RCC 7860 (cell line): Measurements from ENCODE around the gene CELSR2.

Experiments
- DNase-seq: peaks from one replicate; pipeline ENCODE4 v3.0.0-alpha.2; 2015; ENCODE audit warnings: low spot score
- FAIRE-seq: peaks from 2 replicates; lab custom pipeline; 2012; peaks lifted over from hg19 to GRCh38; lab: Jason Lieb, UNC

The CELSR2 gene

DNA sequence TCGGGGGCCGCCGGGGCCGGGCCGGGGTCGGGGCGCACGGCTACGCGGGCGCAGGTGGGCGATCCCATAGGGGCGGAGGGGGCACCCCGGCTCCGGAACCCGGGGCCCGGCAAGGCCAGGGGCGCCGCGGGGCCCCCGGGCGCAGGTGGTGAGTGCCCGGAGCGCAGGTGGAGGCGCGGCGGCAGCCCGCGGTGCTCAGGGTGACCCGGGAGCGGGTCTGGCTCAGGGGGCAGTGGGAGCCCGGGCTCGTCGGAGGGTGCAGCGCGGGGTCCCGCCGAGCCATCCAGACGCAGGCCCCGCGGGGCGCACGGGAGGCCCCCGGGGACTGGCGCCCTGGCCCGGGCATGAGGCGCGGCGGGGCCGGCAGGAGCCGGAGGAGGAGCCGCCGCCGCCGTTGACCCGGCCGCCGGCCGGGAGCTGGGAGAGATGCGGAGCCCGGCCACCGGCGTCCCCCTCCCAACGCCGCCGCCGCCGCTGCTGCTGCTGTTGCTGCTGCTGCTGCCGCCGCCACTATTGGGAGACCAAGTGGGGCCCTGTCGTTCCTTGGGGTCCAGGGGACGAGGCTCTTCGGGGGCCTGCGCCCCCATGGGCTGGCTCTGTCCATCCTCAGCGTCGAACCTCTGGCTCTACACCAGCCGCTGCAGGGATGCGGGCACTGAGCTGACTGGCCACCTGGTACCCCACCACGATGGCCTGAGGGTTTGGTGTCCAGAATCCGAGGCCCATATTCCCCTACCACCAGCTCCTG, 489 bp downstream of the CELSR2 start:
- no peak for DNase-seq
- FAIRE-seq: no peak

DNA sequence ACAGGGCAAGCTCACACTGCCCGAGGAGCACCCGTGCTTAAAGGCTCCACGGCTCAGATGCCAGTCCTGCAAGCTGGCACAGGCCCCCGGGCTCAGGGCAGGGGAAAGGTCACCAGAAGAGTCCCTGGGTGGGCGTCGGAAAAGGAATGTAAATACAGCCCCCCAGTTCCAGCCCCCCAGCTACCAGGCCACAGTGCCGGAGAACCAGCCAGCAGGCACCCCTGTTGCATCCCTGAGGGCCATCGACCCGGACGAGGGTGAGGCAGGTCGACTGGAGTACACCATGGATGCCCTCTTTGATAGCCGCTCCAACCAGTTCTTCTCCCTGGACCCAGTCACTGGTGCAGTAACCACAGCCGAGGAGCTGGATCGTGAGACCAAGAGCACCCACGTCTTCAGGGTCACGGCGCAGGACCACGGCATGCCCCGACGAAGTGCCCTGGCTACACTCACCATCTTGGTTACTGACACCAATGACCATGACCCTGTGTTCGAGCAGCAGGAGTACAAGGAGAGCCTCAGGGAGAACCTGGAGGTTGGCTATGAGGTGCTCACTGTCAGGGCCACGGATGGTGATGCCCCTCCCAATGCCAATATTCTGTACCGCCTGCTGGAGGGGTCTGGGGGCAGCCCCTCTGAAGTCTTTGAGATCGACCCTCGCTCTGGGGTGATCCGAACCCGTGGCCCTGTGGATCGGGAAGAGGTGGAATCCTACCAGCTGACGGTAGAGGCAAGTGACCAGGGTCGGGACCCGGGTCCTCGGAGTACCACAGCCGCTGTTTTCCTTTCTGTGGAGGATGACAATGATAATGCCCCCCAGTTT, 1.3 kb downstream of the CELSR2 start:
- no peak for DNase-seq
- FAIRE-seq: no peak

DNA sequence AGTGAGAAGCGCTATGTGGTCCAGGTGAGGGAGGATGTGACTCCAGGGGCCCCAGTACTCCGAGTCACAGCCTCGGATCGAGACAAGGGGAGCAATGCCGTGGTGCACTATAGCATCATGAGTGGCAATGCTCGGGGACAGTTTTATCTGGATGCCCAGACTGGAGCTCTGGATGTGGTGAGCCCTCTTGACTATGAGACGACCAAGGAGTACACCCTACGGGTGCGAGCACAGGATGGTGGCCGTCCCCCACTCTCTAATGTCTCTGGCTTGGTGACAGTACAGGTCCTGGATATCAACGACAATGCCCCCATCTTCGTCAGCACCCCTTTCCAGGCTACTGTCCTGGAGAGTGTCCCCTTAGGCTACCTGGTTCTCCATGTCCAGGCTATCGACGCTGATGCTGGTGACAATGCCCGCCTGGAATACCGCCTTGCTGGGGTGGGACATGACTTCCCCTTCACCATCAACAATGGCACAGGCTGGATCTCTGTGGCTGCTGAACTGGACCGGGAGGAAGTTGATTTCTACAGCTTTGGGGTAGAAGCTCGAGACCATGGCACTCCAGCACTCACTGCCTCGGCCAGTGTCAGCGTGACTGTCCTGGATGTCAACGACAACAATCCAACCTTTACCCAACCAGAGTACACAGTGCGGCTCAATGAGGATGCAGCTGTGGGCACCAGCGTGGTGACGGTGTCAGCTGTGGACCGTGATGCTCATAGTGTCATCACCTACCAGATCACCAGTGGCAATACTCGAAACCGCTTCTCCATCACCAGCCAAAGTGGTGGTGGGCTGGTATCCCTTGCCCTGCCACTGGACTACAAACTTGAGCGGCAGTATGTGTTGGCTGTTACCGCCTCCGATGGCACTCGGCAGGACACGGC, 2.2 kb downstream of the CELSR2 start:
- FAIRE-seq (no peak), DNase-seq (no peak)

DNA sequence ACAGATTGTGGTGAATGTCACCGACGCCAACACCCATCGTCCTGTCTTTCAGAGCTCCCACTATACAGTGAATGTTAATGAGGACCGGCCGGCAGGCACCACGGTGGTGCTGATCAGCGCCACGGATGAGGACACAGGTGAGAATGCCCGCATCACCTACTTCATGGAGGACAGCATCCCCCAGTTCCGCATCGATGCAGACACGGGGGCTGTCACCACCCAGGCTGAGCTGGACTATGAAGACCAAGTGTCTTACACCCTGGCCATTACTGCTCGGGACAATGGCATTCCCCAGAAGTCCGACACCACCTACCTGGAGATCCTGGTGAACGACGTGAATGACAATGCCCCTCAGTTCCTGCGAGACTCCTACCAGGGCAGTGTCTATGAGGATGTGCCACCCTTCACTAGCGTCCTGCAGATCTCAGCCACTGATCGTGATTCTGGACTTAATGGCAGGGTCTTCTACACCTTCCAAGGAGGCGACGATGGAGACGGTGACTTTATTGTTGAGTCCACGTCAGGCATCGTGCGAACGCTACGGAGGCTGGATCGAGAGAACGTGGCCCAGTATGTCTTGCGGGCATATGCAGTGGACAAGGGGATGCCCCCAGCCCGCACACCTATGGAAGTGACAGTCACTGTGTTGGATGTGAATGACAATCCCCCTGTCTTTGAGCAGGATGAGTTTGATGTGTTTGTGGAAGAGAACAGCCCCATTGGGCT, 3.0 kb downstream of the CELSR2 start:
- DNase-seq: no peak
- no peak for FAIRE-seq

DNA sequence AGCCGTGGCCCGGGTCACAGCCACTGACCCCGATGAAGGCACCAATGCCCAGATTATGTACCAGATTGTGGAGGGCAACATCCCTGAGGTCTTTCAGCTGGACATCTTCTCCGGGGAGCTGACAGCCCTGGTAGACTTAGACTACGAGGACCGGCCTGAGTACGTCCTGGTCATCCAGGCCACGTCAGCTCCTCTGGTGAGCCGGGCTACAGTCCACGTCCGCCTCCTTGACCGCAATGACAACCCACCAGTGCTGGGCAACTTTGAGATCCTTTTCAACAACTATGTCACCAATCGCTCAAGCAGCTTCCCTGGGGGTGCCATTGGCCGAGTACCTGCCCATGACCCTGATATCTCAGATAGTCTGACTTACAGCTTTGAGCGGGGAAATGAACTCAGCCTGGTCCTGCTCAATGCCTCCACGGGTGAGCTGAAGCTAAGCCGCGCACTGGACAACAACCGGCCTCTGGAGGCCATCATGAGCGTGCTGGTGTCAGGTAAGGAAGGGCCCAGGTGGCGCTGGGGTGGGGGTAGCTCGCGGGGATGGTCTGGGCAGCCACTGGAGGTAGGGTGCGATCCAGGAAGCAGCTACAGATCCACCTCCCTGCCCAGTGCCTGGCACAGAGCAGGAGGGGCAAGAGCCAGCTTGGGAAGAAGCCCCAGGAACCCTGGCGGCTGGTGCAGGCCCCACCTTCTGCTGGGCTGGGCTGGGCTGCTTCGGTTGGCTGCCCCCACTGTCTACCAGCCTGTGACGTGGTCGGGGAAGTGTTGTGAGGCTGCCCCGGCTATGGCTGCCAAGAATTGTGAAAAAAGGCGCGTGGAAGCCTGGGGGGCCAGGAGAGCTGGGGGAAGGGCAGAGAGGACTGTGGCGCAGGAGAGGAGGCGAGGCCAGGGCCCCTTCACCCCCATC, 3.8 kb downstream of the CELSR2 start:
- DNase-seq (peak; percentile 69), FAIRE-seq (peak; percentile 5)

- DNase-seq: peak; percentile 65
- peak; percentile 11 for FAIRE-seq
Measured at GRCh38 chr1:109253803-109254620, 4.7 kb downstream of the CELSR2 start.

DNA sequence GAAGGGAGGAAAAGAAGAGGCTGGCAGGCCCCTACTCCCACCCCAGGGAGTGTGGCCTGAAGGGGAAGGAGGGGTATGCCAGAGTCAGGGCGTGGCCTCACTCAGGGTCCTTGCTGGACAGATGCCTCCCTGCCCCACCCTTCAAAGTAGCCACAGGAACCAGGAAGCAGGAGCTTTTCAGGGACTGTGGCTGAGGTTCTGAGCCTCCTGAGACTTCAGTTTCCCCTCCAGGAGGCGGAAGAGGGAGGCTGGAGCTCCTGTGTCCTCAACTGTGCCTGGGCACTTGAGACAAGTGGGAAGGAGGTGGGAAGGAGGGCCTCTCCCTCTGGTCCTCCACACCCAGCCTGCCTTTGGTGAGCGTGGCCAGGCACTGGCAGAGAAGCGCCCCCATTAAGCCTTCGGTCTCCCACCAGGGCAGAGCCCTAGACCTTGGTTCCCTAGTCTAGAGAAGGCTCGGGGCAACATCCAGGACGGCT, 5.3 kb downstream of the CELSR2 start:
- DNase-seq (peak; percentile 43), FAIRE-seq (no peak)

- DNase-seq (no peak), FAIRE-seq (no peak)
Measured at GRCh38 chr1:109255097-109255651, 5.8 kb downstream of the CELSR2 start.

GRCh38 chr1:109255678-109256077, 6.3 kb downstream of the CELSR2 start:
- DNase-seq (no peak), FAIRE-seq (no peak)

DNA sequence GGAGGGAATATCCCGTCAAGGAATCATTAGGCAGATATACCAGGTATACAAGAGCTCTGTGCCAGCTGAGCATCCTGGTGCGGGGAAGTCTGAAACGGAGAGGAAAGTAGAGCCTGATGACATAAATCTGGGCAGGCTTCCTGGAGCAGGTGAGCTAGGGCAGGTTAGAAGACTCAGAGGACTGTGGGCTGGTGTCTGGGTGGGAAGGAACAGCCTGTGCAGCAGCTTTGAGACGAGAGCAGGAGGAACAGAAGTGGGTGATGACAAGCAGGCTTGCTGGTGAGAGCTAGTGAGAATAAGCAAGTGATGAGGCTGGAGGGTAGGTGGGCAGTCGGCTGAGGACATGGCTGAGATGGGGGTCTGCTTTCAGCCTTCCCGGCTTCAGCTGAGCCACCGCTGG, 6.7 kb downstream of the CELSR2 start:
- no peak for FAIRE-seq
- DNase-seq: no peak

GRCh38 chr1:109256971-109257681, 7.8 kb downstream of the CELSR2 start:
- FAIRE-seq: no peak
- DNase-seq: no peak

DNA sequence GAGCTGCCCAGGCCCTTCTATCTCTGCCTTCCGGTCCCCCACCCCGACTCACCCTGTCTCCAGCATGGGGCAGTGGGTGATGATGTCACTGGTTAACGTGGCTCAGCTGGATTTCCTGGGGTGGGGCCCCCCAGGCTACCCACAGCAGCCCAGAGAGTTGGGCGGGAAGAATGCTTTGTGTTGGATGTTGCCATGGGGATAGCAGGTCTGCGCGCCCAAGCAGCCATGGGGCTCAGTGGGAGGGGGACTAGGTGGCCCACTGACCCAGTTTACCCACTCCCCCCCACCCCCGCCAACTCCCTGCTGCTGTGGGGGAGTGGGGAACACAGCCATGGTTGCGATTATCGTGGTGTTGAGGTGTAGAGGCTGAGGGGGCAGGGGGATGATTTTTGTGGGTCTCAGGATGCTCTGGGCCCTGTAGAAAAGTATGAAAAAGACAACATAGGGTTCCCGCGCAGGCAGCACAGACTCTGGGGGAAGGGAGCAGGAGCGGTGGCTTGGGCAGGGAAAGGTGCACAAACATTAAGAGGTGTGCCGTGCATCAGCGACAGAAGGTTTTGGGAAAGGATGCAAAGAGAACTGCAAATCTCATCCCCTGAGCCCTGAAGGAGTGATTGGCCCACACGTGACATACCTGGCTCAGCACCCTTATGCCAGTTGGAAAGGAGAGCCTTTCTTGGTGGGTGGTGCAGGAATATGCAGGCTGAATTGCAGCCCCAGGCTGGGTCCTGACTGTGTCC, 8.5 kb downstream of the CELSR2 start:
- FAIRE-seq: no peak
- no peak for DNase-seq

DNA sequence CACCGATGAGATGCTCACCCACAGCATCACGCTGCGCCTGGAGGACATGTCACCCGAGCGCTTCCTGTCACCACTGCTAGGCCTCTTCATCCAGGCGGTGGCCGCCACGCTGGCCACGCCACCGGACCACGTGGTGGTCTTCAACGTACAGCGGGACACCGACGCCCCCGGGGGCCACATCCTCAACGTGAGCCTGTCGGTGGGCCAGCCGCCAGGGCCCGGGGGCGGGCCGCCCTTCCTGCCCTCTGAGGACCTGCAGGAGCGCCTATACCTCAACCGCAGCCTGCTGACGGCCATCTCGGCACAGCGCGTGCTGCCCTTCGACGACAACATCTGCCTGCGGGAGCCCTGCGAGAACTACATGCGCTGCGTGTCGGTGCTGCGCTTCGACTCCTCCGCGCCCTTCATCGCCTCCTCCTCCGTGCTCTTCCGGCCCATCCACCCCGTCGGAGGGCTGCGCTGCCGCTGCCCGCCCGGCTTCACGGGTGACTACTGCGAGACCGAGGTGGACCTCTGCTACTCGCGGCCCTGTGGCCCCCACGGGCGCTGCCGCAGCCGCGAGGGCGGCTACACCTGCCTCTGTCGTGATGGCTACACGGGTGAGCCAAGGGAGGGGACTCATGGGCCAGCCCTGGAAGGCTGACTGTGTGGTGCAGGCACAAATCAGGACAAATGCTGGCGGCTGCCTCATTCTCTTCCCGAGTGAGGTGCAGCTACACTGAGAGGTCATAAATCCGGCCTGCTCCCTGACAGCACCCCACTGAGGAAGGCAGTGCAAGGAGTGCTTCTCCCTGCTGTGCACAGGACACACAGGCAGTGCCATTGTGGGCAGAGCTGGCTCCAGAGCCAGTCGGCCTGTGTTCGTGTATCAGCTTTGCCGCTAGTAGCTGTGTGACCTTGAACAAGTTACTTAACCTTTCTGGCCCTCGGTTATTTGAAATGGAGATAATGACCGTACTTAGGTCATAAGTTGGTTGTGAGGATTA, 9.4 kb downstream of the CELSR2 start:
- FAIRE-seq: no peak

DNA sequence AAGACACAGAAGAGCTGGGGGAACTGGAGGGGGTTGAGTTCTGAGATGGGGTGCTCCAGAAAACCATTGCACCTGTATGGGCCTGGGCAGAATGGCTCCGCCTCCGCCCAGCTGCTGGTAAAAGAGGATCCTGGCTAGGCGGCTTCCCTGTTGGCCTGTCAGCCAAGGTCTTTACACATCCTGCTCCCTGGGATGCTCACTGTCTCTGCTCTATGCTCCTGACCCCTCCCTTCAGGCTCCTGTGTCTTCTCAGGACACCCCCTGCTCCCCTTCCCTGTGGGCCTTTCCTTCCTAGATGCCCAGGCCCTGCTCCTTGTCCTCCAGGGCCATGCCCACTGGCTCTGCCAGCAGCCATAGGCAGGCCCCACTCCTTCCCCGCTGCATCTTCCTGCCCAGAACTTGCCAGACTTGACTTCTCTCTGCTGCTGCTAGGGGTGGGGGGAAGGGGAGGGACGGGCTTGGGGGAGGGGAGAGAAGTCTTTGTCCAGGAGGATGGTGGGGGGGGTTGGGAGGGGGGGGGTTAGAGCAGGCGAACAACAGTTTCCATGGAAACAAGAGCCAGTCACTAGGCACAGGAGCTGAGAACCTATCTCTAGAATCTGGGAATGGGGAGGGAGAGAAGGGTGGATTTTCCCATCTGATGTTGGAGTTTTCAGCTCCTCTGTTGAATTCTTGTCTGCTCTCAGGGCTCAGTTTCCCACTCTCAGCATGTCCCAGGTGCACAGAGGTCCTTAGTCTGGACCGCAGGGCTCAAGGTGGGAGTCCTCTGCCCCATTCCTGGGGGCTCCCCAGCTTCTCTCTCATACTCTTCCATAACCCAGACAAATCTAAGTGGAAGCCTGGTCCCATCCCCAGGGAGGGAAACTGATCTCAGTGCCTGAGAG, 10.6 kb downstream of the CELSR2 start:
- FAIRE-seq (no peak), DNase-seq (no peak)

More for the DNA sequence above, 9.4 kb downstream of the CELSR2 start:
- DNase-seq: no peak

- DNase-seq (no peak), FAIRE-seq (no peak)
Measured at GRCh38 chr1:109261006-109261405, 11.7 kb downstream of the CELSR2 start.
